Midbrain (tissue), 1 donor: Measurements from ENCODE around the gene HPSE2.
"Not testable (repeated sequence)": the region's sequence is repeated elsewhere in the genome, so short reads cannot be mapped to it uniquely, and the experiment has no call there.

Experiments used
- DNase-seq: peaks from one replicate; lab custom pipeline; 2025; lab: John Stamatoyannopoulos, UW

The HPSE2 gene

DNA sequence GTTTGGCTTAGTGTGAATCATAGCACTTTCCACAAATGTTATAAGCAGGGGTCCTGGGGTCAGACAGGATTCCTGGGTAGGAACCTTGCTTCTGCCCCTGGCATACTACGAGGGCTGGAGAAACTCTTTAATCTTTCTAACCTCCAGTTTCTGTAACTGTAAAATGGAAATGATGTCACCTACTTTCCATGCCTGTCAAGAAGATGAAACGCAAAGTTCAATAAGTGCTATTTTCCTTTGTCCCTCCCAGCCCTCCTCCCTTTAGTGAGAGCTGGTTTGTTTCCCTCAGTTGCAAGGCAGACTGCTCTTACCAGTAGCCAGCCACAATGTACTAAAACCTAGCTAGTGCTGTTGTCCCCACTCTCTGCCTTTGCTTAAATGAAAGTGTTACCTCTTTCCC lies 671.8 kb downstream of the HPSE2 start:
- no peak for DNase-seq

DNA sequence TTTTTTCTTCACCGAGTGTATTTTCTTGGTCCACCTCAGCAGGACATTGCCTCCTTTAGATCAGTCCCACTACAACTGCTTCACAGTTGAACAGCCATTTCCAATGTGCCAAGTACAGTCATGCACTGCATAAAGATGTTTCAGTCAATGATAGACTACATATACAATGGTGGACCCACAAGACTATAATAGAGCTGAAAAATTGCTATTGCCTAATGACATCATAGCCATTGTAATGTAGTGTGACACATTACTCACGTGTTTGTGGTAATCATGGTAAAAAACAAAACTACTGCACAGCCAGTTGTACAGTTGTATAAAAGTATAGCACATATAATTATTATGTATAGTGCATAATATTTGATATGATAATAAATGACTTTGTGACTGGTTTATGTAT lies 675.1 kb downstream of the HPSE2 start:
- DNase-seq = no peak

DNA sequence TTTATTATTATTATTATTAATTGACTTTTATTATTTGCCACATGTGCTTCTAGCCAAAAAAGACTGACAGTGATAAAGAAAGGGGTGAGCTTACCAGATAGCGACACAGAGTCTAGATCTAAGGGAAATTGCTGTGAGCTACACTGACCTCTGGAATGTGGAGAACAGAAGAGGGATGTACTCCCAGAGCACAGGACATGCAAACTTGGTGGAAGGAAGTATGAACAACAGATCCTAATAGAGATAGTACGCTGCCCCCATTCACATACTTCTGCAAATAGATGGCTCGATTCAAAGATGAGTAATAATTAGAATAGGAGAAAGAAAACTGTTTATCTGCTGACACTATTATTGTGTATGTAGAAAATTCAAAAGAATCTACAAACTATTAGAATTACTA lies 679.6 kb downstream of the HPSE2 start:
- no peak for DNase-seq

DNA sequence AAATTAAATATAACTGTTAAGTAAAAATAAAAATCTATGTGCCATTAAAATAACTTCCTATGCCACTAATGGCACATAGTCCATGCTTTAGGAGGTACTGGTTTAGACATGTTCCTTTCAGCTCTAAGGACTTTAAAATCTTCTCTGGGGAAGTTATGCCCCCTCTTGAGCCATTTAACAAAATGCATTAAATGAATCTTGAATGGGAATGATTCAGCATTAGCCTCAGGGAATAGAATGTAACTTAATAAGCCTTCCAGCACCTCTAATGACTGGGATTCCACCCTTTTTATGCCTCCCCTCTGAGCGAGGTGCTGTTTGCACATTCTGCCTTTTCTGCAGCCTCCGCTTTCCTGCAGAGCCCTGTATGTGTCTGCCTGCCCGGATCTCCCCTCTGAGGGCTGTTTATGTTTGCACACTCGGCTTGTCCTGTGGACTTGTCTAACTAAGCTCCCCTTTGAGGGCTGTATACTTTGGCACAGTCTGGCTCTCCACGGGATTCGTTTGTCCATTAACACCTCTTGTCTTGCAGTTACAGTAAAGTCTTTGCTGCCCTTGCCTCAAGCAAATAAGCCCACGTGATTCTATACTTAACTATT lies 680.5 kb downstream of the HPSE2 start:
- no peak for DNase-seq

DNA sequence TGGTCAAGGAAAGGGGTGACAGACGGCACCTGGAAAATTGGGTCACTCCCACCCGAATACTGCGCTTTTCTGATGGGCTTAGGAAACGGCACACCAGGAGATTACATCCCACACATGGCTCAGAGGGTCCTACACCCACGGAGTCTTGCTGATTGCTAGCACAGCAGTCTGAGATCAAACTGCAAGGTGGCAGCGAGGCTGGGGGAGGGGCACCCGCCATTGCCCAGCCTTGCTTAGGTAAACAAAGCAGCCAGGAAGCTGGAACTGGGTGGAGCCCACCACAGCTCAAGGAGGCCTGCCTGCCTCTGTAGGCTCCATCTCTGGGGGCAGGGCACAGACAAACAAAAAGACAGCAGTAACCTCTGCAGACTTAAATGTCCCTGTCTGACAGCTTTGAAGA lies 694.1 kb downstream of the HPSE2 start:
- DNase-seq = not testable (repeated sequence)

DNA sequence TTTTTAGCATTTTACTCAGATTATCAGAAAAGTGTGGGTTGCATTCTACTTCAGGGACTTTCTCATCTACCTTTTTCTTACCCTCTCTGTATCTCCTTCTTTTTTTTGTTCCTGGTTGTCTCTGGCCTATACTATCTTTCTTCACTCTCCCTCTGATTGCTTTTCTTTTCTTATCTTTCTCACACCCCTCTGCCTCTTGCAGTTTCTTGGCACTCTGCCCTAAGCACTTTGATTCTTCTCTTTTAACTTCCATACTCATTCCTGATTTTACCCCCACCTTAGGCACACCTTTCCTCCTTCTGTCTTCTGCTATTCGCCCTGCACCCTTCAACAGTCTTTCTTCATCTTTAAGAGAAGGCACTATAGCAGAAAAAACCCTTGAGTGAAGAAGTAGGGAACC lies 696.1 kb downstream of the HPSE2 start:
- no peak for DNase-seq

DNA sequence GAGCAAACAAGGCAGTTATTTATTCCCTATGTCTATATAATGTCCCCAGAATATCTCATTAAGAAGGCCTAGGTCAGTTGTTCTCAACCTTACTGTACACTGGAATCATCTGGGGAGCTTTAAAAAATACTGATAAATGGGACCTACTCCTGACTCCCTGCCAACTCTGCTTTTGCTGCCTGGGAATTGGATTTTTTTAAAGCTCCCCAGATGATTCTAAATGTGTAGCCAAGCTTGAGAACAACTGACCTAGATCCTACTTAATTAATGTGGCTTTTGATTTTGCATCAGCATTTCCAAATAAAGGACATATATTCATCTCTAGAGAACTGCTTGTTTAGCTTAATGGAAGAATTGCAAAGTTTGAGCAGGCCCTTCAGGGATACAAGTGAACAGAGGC lies 697.2 kb downstream of the HPSE2 start:
- no peak for DNase-seq

DNA sequence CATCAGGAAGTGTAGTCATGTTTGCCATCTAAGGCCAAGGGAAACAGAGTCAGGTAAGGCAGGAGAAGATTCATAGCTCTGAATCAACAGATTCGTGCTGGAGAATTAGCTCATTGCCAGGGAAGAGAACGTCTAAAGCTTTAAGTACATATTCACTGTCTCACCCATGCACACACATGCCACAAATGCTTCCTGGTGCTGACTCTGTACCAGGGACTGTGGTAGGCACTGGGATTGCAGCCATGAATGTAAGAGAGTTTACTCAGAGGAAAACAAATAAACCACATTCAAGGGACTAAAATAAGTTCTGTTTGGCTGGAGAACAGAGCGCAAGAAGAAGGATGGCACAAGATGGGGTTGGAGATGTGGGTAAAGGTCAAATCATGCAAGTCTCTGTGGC lies 699.1 kb downstream of the HPSE2 start:
- no peak for DNase-seq

DNA sequence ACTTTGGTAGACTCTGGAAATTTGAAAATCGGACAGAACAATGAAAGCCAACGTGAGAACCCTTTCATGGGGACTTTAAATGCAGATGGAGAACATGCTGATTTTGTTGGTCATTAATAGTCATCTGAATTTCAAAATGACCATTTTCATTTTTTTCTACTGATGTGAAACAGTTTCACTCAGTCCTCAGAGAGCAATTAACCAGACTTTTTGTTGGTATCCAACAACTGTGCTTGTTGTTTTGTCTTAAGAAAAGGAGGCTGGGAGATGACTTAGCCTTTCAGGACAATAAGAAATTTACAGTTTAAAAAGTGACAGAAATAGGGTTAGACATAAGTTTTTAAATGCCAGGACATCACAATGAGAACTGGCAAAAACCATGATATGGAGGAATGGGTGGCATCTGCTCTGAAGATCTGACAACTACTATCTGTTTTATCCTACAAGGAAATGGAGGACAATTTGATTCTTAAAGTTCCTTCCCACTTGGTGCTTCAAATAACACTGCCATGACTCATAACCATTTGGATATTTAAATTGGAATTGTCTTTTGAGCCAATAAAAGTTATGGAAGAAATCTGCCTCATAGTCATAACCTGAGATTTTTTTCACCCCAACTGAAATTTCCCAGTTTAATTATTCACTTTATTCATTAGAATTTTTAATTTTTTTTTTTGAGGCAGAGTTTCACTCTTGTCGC lies 701.8 kb downstream of the HPSE2 start:
- no peak for DNase-seq

DNA sequence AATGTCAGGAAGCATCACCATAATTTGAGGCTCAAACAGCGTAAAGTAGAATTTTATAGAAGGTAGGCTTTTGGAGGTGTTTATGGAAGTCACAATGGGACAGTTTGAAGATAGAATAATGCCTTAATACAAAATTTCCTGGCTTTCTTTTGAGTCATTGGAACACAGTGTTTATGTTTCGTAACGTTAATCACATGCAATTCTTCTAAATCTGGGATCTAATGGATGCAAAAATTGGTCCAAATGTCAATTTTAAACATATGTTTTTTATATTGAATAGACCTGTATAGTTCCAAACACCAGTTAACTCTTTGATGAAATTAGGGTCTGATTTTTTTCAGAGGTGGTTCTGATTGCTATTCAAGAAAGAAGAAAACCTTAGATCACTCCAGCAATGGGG lies 702.4 kb downstream of the HPSE2 start:
- no peak for DNase-seq

DNA sequence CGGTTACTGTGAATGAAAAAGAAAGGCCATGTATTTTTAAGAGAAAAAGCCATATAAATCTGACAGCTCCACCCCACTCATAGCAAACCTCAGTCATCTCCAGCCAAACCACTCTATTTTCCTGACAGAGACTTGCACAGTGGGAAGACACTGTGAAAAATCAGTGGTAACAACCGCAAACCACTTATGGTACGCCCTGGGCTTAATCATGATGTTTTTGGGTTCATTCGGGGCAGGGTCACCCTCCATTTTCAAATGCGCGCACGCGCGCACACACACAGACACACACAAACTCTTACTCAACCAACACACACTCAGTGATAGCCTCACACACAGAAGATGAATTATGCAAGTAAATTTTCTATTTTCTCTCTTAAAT lies 706.9 kb downstream of the HPSE2 start:
- DNase-seq = no peak

DNA sequence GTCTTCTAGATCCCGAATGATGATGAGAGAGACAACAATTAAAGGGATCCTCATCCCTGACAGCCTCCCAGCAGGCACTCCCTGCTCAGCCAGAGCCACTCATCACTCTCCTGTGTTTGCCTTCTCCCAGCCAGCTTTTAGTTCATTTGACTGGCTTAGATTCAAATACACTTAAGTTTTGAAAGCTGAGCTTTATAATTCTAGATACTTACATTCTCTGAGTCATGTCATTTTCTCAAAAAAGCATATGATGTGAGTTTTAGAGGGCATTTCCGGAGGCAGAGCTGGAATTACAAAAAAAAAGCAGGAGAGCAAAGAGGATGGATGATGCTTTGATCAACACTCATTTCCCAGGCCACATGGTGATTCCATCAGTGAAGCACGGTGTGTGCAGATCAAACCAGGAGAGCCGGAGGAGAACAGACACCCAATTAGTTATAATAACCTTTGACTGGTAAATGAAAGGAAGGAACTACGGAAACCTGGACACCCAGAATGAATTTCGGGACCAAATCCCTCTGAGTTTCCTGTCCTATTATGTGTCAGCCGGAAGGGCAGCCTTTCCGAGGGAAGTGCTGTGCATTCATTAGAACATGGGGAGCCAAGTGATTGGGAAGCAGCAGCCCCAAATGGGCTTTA lies 707.4 kb downstream of the HPSE2 start:
- no peak for DNase-seq

DNA sequence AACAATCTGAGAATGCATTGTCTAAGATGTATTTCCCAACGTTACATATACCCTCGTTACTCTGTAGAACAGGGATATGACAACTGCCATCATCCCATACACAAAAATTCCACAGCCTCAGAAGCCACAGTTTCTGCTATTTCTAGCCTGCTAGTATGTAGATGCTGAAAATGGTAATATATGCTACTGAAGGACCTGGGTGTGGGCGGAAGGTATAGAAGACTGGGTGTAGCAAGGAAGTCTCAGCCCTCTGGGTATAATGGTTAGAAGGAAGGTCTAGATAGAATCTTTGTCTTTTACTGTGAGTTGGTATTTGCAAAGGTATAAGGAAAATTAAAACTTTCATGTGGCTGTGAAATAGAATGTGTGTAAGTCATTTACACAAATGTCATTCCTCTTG lies 709.7 kb downstream of the HPSE2 start:
- no peak for DNase-seq

DNA sequence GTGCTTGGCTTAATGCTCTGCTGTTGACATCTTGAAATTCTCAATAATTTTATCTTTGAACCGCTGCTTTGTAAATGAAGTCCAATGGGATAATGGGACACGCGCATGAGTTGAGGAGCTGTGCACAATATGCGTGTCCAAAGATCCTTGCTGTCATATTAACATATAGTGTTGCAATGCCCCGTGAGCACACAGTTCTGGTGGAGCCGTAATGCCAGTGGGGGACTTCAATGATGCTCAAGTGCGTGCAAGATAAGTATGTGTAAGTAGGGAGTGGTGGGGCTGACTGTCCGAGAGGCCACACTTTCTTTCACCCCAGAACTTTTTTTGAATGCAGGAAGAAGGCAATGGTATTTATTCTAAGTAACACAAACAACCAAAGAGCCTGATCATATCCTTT lies 711.5 kb downstream of the HPSE2 start:
- DNase-seq = no peak

DNA sequence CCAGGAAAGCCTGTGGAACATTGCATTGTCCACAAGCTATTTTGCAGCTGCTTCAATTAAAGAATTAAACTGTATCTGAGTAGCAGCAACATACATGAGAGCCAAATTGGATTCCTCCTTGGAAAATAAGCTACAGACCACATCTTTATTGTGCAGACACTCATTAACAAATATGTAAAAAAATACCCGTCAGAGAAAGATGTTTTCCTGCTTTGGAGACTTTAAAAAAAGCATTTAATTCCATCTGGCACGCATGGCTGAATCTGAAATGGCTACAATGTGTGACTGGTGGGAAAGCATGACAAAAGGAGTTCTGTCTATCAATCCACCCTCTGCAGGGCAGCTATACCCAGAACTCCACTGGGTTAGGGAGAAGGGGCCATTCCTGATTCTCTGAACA lies 715.8 kb downstream of the HPSE2 start:
- no peak for DNase-seq

DNA sequence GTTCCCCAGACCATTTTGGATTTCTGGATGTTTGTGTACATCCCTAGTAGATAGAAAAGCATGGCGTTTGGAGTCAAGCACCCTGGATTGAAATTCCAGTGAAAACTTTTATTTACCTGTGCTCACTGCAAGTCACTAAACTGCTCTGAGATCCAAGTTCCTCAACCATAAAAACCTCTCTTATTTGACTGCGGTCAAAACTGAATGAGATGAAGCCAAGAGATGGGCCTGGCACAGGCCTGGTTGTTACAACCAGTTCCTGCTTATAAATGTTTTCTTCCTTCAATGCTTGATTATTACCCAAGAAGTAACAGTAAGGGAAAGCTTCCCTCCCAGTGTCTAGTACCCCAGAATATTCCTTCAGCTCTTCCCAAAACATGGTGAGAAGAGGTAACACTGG lies 718.0 kb downstream of the HPSE2 start:
- no peak for DNase-seq

DNA sequence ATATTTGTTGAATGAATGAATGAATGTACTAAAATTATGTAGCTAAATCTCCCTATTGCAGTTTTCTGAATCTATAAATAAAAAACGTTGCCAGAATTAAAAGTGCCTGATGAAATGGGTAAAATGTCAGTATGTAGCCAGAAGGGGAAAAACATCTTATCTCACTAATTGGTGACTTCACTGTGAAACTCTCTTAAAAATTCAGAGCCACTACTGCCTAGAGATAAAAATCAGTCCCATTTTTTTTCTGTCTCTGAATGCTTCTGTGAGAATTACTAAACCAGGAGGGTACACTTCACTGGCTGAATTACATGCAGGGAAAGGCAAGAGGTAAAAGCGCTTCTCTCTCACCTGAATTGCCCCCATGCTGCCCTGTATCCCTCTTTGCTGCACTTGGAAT lies 719.3 kb downstream of the HPSE2 start:
- DNase-seq = no peak

DNA sequence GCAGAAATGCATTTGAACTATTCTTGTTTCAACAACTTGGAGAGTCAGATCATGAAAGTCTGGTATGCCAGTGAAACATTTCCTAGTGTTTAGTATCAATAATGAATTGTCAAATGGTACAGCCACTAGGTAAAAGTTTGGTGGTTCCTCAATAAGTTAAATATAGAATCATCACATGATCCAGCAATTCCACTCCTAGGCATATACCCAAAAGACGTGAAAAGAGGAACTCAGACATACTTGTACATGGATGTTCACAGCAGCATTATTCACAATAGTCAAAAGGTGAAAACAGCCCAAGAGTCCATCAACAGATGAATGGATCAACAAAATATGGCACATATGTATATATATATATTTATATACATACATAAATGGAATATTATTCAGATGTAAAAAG lies 721.9 kb downstream of the HPSE2 start:
- no peak for DNase-seq

DNA sequence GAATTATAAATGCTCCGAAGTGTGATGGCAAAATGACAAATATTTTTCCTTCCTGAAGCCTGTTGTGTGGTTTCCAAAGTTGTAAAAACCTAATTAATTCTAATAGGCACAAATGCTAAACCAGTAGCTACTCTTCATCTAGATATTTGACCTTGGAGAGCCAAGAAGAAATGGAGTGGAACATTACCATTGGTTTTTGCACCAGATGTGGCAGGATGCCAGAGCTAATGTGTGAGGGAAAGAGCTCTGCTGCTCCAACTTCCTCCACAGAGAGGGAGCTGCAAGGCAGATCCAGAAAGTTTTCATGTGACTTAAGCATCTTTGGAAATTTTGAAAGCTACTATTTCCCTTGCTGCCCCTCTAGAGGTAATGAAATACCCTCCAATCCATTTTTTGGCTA lies 723.8 kb downstream of the HPSE2 start:
- DNase-seq = no peak

DNA sequence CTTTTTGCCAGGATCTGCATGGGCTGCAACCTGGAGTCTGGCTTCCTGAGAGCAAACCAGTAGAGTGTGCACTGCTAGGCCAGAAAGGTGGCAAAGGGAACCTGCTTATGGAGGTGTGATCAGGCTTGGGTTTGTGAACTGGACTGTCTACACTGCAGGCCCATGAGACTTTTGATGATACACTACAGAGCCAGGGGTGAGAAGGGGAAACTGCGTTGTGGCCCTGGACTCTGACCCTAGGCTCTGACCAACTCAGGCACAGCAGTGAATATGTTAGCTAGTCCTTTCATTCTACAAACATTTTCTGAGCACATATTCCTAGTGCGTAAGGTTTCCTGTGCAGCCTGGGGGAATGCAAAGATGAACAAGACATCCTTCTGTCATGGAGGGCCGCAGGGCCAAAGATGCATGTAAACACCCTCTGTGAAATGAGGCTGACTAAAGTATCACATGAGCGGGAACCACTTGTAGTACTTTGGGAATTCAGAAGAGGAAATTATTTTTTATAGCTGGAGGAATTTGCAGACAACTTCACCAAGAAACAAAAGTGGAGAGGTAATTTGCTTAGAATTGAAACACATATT lies 725.1 kb downstream of the HPSE2 start:
- no peak for DNase-seq

DNA sequence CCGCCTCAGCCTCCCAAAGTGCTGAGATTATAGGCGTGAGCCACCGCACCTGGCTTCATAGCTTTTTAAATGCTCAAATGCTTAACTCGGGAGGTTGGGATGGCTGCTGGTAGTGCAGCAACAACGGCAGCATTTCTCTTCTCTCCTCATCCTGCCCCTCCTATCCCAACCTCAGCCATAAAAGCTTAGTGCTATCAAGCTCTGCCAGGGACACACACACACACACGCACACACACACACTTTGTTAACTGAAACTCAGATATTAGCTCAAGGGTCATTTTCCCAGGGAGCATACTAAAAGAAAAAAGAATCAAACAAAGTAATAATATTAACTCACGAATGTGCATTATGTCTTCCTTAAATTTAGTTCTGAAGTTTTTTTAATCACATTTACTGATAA lies 725.9 kb downstream of the HPSE2 start:
- no peak for DNase-seq

DNA sequence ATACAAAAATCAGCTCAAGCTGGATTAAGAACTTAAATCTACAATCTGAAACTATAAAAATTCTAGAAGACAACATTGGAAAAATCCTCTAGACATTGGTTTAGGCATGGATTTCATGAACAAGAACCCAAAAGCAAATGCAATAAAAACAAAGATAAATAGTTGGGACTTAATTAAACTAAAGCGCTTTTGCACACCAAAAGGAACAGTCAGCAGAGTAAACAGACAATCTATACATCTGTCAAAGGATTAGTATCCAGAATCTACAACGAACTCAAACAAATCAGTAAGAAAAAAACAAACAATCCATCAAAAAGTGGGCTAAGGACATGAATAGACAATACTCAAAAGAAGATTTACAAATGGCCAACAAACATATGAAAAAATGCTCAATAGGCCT lies 733.1 kb downstream of the HPSE2 start:
- DNase-seq = not testable (repeated sequence)

DNA sequence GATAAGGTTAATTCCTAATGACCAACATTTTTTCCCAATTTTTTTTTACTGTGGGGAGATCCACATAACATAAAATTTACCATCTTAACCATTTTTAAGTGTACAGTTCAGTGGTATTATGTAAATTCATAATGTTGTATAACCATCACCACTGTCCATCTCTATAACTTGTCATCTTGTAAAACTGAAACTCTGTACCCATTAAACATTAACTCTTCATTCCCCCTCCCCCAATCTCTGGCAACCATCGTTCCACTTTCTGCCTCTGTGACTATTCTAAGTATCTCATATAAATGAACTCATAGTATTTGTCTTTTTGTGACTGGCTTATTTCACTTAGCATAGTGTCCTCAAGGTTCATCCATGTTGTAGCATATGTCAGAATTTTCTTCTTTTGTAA lies 742.9 kb downstream of the HPSE2 start:
- DNase-seq = no peak
